Kidney glomerular epithelial cell (primary cell): ENCODE data around the gene ADAM15.

Experiments used
- DNase-seq: peaks from one replicate; lab custom pipeline; 2025; lab: John Stamatoyannopoulos, UW

ADAM15 gene

GRCh38 chr1:155012776-155013602, 38.1 kb upstream of the ADAM15 start:
- no peak for DNase-seq

GRCh38 chr1:155013632-155014031, 37.5 kb upstream of the ADAM15 start:
- DNase-seq, result no peak

DNA sequence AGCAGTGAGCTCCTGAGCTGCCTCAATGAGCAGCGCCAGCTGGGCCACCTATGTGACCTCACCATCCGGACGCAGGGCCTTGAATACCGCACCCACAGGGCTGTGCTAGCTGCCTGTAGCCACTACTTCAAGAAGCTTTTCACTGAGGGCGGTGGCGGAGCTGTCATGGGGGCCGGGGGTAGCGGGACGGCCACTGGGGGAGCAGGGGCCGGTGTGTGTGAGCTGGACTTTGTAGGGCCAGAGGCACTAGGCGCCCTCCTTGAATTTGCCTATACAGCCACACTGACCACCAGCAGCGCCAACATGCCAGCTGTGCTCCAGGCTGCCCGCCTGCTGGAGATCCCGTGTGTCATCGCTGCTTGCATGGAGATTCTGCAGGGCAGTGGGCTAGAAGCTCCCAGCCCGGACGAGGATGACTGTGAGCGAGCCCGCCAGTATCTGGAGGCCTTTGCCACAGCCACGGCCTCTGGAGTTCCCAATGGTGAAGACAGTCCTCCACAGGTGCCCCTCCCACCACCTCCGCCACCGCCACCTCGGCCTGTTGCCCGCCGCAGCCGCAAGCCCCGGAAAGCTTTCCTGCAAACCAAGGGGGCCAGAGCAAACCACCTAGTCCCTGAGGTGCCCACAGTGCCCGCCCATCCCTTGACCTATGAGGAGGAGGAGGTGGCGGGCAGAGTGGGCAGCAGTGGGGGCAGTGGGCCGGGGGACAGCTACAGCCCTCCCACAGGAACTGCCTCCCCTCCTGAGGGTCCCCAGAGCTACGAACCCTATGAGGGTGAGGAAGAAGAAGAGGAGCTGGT, 36.2 kb upstream of the ADAM15 start:
- no peak for DNase-seq

GRCh38 chr1:155015527-155016230, 35.4 kb upstream of the ADAM15 start:
- no peak for DNase-seq

DNA sequence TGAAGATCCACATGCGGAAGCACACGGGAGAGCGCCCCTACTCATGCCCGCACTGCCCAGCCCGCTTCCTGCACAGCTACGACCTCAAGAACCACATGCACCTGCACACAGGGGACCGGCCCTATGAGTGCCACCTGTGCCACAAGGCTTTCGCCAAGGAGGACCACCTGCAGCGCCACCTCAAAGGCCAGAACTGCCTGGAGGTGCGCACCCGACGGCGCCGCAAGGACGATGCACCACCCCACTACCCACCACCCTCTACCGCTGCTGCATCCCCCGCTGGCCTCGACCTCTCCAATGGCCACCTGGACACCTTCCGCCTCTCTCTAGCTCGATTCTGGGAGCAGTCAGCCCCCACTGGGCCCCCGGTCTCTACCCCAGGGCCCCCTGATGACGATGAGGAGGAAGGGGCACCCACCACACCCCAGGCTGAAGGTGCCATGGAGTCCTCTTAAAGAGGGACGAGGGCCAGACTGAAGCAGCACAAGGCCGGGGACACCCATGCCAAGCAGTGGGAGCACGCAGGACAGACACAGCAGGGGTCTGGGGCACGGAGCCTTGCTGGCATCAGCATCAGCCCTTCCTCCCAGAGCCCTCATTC, 34.8 kb upstream of the ADAM15 start:
- no peak for DNase-seq

DNA sequence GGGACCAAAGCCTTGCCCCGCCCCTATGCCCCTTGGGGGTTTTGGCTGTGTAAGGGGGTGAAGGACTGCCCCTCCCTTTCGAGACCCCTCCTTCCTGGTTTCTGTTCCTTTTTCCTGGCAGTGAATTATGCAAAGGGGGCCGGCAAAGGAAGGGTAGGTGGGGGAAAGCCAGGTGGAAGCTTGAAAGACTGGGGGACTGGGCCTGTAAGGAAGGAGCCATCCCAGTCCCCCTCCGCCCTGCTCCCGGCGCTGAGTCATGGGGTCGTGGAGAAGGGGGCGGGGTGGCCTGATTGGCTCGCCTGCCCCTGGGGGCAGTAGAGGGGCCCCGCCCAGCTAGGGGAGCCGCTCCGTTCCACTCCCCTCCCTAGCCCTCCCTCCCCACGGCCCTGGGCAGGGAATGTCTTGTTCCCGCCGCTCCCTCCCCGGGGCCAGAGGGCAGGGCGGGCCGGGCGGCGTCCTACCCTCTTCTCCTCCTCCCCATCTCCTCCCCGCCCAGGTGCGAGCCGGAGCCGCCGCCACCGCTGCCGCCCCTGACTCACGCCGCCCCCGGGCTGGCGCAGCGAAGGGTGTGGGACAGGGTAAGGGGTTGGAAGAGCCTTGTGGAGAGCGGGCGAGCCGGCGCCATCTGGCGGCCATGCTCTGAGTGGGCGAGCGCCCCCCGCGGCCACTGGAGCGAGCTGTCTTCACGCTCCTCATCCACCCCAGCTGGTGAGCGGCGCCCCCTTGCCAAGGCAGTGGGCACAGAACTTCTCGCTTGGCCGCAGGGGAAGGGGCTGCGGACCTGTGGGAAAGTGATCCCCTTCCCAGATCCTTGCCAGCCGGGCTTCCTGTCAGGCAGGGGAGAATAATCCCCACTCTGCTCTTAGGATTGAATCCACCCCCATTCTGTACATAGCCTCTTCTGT, 33.8 kb upstream of the ADAM15 start:
- DNase-seq, result peak; percentile 85

- no peak for DNase-seq
Observed at GRCh38 chr1:155017946-155018316, 33.2 kb upstream of the ADAM15 start.

GRCh38 chr1:155018617-155019348, 32.3 kb upstream of the ADAM15 start:
- no peak for DNase-seq

DNA sequence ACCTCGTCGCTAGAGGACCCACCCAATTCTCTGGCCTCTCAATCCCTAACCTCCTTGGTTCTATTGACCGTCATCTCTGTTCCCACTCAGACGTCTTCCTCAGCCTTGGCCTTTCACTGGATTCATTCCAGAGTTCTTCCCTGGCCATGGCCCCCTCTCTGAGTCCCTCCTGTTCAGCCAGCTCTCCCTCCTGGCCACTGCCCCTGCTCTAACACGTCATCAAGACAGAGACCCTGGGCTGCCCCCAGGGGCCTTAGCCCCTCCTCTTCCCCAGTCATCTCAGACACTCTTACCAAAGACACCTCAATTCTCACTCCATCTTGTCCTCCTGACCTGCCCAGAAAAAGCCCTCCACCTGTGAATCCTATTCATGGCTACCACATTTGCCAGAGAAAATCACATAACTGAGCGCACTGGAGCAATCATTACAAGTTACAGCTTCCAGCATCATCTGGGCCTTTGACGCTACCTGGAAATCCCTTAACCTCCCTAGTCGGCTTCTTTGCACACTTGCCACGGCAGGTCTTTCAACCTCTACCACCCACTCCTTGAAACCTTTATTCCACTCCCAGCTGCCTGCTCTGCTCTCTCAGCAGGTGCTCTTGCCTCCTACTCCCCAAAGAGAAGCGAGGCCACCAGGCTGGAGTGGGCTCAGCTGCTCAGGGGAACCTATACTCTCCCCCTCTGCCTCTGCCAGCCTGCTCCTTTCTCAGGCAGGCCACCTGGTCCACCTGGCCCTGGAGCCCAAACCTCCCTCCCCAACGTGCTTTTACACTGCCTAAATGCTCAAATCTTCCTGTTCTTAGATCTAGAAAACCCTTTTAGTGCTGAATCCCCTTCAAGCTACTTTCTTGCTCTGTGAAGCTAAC, 31.5 kb upstream of the ADAM15 start:
- DNase-seq, result no peak

- DNase-seq, result no peak
Observed at GRCh38 chr1:155022136-155022926, 28.8 kb upstream of the ADAM15 start.

- no peak for DNase-seq
Observed at GRCh38 chr1:155022927-155023236, 28.2 kb upstream of the ADAM15 start.

DNA sequence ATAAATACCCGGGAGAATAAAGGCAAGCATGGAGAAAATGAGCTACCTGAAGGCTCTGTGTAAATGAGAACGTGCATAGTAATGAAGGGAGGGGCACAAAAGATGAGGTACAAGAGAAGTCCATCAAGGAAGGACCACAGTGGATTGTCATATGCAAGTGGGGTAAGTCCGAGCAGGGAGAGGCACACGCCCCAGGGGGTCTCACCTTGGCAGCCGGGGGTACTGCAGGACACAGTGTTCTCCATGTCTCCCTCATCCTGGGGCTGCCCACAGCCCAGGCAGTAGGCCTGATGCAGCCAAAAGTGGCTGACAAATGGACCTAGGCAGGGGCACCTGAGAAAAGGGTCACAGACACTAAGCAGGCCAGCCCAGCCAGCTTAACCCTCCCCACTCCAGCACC, 27.5 kb upstream of the ADAM15 start:
- no peak for DNase-seq

GRCh38 chr1:155024315-155024714, 26.8 kb upstream of the ADAM15 start:
- DNase-seq, result no peak

DNA sequence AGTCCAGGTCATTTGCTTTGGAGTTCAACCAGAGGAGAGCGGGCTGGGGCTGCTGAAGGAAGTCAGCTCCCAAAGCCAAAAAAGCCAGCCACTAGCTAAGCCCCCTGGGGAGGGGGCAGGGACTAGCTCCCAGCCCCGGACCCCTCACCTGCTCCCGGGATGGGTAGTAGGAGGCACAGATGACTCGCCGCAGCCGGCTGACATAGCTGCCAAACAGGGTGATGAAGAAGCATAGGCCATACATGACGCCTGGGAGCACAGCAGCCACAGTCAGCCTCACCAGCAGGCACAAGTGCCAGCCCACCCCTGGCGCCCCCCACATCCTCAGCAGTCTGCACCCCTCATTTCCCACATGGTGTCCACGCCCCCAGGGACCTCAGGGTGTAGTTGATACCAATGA, 25.0 kb upstream of the ADAM15 start:
- DNase-seq, result no peak

DNA sequence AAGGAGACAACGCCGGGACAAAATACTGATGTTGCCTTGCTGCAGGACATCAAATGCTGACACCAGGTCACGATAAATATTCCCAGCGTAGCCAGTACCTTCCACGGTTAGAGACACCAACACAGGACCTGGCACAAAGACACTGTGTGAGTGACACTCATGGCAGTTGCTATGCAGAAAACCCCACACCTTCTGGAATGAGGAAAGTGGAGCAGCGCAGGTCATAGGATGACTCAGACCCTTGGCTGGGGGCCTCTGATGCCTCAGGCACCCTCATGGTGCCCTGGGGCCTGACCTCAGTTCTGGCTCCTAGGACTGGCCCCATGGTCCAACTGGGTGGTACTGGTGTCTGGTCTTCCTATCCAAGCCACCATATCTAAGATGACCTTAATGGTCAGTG, 24.5 kb upstream of the ADAM15 start:
- DNase-seq, result no peak

GRCh38 chr1:155029513-155030242, 21.4 kb upstream of the ADAM15 start:
- DNase-seq, result no peak

- no peak for DNase-seq
Observed at GRCh38 chr1:155030243-155030795, 20.8 kb upstream of the ADAM15 start.

- DNase-seq, result no peak
Observed at GRCh38 chr1:155030899-155031298, 20.2 kb upstream of the ADAM15 start.
